Lung (tissue), 12 donors: Measurements from ENCODE around the gene CCNI2. TPM values are rescaled to one million over a fixed set of nuclear protein-coding genes. Genes with fewer than 3 reads are reported as not detected.

Source experiments
- ATAC-seq: fragments of 200-7000 bp; cut with Tn5 transposase; one replicate; pipeline ENCODE4 v1.9.1; 2020; ENCODE audit warnings: moderate number of reproducible peaks; ENCODE audit not compliant: insufficient read depth, low FRiP score
- DNase-seq, 3 donors: peaks; one replicate each; pipeline ENCODE4 v3.0.0-alpha.2; 2013 to 2017
- H3K27ac ChIP-seq, 2 donors: one replicate each; pipeline ENCODE4 v1.5.1; 2013; ENCODE audit warnings: mild to moderate bottlenecking in 2 of 2, moderate library complexity in 2 of 2, control low read depth in 1 of 2, inconsistent platforms in 1 of 2, low read depth in 1 of 2, low read length in 1 of 2
- H3K27me3 ChIP-seq, 3 donors: one replicate each; pipeline ENCODE4 v1.5.1; 2013; ENCODE audit warnings: low read length in 2 of 3; ENCODE audit not compliant: control insufficient read depth in 3 of 3, insufficient read depth in 3 of 3
- H3K36me3 ChIP-seq, 4 donors: one replicate each; pipeline ENCODE4 v1.5.1; 2013; ENCODE audit warnings: low read length in 4 of 4, mild to moderate bottlenecking in 1 of 4, moderate library complexity in 1 of 4; ENCODE audit not compliant: control insufficient read depth in 4 of 4, insufficient read depth in 4 of 4
- H3K4me1 ChIP-seq, 5 donors: one replicate each; pipeline ENCODE4 v1.5.1; 2013; ENCODE audit warnings: low read length in 5 of 5, mild to moderate bottlenecking in 2 of 5, moderate library complexity in 1 of 5; ENCODE audit not compliant: control insufficient read depth in 5 of 5, insufficient read depth in 5 of 5
- H3K4me3 ChIP-seq: one replicate; pipeline ENCODE4 v1.5.1; 2013; ENCODE audit warnings: mild to moderate bottlenecking, control low read depth, moderate library complexity
- H3K9ac ChIP-seq, 2 donors: one replicate each; pipeline ENCODE4 v1.5.1; 2013; ENCODE audit warnings: low read length in 2 of 2, control low read depth in 1 of 2; ENCODE audit not compliant: insufficient read depth in 1 of 2
- H3K9me3 ChIP-seq, 4 donors: one replicate each; pipeline ENCODE4 v1.5.1; 2013; ENCODE audit warnings: low read length in 3 of 4, mild to moderate bottlenecking in 1 of 4, moderate library complexity in 1 of 4; ENCODE audit not compliant: control insufficient read depth in 4 of 4, insufficient read depth in 3 of 4
- WGBS, 2 donors: extraction: QIAGEN DNeasy Blood & Tissue Kit; methylation state at CpG; one replicate each; pipeline ENCODE4 v1.1.7; 2013; 5-methylcytosine and 5-hydroxymethylcytosine counted together
- polyA plus RNA-seq, 2 donors: library from polyadenylated mRNA; stranded (reverse); fragments of 200-250 nt; gene quantifications; one replicate each; pipeline ENCODE4 v1.2.1, GENCODE V29; 2013
- total RNA-seq, 2 donors: library from RNA; depleted of rRNA in 1 of 2; stranded (reverse); fragments of >200 nt in 1 of 2; gene quantifications; one replicate each; pipeline ENCODE4 v1.2.1, GENCODE V29; 2014 to 2021
- TF ChIP-seq, protein P1 (sequence below): IDR thresholded peaks from 2 replicates; pipeline ENCODE4 v1.5.1; 2012; ENCODE audit warnings: mild to moderate bottlenecking; ENCODE audit errors: control extremely low read depth, extremely low read depth
- donor health status: control.
- donor health status: control.
- donor health status: Bipolar disorder and iron deficiency.
- donor health status: healthy.
- donor health status: DM: yes; HTN: yes; CAD: no.

The CCNI2 gene
- total and polyA plus RNA-seq, 4 donors: 0.55 to 0.88 (median 0.67) TPM

DNA sequence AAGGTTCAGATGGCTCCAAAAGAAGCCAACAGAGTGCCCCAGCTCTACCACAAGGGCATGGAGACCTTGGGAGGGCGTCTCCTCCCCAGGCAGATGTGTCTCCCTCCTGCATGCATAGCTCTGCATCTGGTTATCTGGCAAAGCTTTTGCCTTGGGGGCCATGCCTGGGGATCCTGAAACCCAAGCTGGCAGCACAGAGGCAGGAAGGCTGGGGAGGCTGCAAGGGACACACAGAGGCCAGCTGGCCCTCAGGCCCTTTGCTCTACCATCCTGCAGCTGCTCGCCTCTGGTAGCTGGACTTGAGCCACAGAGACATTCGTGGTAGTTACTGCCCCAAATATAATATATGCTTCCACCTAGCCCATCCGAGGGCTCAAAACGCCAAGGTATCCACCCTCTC, 25.9 kb downstream of the CCNI2 start:
- H3K4me1 ChIP-seq: peaks cover 9 to 36% (median 19%) of the 10 kb centered on the region in 5 donors

DNA sequence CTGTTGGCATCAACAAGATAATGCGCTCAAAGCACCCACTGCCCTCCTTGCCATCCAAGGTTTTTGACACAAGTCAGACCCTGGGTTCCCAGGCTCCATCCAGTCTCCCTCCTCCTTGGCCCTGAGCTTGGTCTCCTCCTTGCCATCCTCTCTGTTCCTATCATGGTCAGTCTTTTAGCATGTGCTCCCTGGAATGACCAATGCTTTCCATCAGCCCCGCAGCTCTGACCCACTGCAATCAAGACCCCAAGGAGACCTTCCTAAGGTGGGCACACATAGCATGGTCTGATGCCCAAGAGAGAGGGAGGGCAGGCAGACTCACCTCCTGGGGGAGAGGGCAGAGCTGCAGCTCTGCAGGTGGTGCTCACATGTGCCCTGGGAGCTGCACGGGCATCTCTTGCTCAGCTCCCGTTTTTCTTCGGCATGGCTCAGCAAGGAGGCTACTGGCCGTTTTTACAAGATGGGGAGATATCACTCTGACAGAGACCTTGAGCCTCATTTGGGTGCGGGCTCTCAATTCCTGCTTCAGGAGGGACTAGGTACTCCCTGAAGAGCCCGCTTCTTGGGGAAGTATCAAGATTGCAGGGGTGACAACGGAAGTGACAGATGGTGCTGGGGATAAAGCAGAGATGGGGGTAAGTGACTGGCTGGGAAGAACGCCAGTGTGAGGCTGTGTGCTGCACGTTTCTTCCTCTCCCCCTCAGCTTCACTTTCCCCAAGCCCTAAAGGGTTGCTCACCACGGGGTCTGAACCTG, 26.6 kb downstream of the CCNI2 start:
- Histone ChIP-seq H3K9ac (no peak overlapping the region), H3K27me3 (no peaks in the 10 kb centered on the region), H3K4me3 (no peak overlapping the region), H3K27ac (no peak overlapping the region), H3K4me1 (peaks cover 7 to 31% (median 17%) of the 10 kb centered on the region in 5 donors), H3K36me3 (no peaks in the 10 kb centered on the region), H3K9me3 (no peaks in the 10 kb centered on the region)
- DNase-seq (peak in 1 of 3 donors; percentile 46), ATAC-seq (no peak)
- whole genome bisulfite sequencing, 2 donors: 75 to 80% methylated on average over 12 of the region's 12 CpGs
- TF ChIP-seq, protein P1, sequence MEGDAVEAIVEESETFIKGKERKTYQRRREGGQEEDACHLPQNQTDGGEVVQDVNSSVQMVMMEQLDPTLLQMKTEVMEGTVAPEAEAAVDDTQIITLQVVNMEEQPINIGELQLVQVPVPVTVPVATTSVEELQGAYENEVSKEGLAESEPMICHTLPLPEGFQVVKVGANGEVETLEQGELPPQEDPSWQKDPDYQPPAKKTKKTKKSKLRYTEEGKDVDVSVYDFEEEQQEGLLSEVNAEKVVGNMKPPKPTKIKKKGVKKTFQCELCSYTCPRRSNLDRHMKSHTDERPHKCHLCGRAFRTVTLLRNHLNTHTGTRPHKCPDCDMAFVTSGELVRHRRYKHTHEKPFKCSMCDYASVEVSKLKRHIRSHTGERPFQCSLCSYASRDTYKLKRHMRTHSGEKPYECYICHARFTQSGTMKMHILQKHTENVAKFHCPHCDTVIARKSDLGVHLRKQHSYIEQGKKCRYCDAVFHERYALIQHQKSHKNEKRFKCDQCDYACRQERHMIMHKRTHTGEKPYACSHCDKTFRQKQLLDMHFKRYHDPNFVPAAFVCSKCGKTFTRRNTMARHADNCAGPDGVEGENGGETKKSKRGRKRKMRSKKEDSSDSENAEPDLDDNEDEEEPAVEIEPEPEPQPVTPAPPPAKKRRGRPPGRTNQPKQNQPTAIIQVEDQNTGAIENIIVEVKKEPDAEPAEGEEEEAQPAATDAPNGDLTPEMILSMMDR: no peak

More for the DNA sequence above, 25.9 kb downstream of the CCNI2 start:
- TF ChIP-seq, protein P1: no peak
- ATAC-seq (no peak), DNase-seq (no peak)
- no peak overlapping the region for H3K27ac ChIP-seq
- WGBS, 2 donors: 93 to 99% methylated on average over 5 of the region's 5 CpGs
- no peaks in the 10 kb centered on the region for H3K36me3 ChIP-seq
- no peak overlapping the region for H3K4me3 ChIP-seq
- H3K9ac ChIP-seq: no peak overlapping the region
- H3K27me3 ChIP-seq: no peaks in the 10 kb centered on the region
- no peaks in the 10 kb centered on the region for H3K9me3 ChIP-seq

DNA sequence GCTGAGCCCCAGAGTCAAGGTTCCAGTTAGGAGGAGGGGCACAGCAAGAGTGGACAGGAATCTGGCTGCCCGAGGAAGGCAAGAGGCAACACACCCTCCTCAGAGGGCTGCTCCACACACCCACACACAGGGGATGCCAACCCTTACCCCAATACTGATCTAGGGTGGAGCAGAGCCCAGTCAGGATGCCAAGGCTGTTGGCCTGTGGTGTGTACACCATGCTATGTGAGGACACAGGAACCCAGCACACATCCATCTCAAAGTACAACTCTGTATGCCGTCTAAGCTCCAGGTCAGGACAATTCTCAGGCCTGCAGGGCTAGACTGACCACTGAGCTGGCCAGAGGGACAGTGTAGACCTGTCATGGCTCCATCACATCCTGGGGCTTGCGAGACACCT, 27.2 kb downstream of the CCNI2 start:
- Histone ChIP-seq H3K9ac (no peak overlapping the region), H3K9me3 (no peaks in the 10 kb centered on the region)
- ATAC-seq: no peak

More for the DNA sequence above, 27.2 kb downstream of the CCNI2 start:
- TF ChIP-seq, protein P1: no peak
- Histone ChIP-seq H3K36me3 (no peaks in the 10 kb centered on the region), H3K27me3 (no peaks in the 10 kb centered on the region), H3K4me1 (peaks cover 7 to 31% (median 17%) of the 10 kb centered on the region in 5 donors), H3K27ac (peak overlapping the region in 1 of 2 donors; percentile 7), H3K4me3 (no peak overlapping the region)
- 69 to 87% methylated on average over 3 of the region's 3 CpGs for WGBS, 2 donors
- no peak for DNase-seq
